ENCODE measurements around the gene IRAK1BP1.

IRAK1BP1 gene

DNA sequence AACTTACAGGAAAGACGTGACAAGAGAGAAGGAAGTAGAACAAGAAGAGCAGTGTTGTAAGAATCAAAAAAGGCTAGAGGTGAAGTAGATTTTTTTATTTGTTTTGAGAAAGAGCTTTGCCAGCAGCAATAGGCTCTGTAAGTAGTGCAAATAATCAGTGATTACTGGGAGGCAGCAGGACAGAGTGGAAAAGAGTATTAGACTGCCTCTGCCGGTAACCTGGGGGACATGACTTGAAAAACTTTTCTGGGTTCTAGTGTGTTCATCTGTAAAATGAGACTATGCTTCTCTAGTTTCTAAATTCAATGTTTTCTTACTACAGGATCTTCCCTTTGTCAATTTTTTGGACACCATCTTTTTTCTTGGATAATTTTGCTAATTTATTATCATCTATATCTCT, 5.8 kb upstream of the IRAK1BP1 start:
- no peak overlapping the region for H2AK5ac ChIP-seq (ENCODE audit: low read depth, low read length)
- no peak overlapping the region for H2BK120ac ChIP-seq (ENCODE audit: low read depth, low read length)
- no peak for DNase-seq (ENCODE audit: low spot score)
- H3K27ac ChIP-seq (replicated peaks; ENCODE audit: low read length), result no peak overlapping the region
- H3K4me1 ChIP-seq (ENCODE audit: control insufficient read depth in 2 of 2, insufficient read depth in 1 of 2, low read depth in 1 of 2, low read length in 2 of 2), result peaks cover 0 to under 1% of the 10 kb centered on the region in 2 donors
- H2BK12ac ChIP-seq (ENCODE audit: low read length), result no peak overlapping the region
- H2BK15ac ChIP-seq (ENCODE audit: low read length), result no peak overlapping the region
- H2BK5ac ChIP-seq (ENCODE audit: low read length), result no peak overlapping the region
- WGBS, 2 donors (ENCODE audit: extremely low coverage in 2 of 2, insufficient read length in 2 of 2, insufficient replicate concordance in 1 of 2), result no CpG with 5 or more reads among the region's 2 CpGs
- no peak overlapping the region for H4K91ac ChIP-seq (ENCODE audit: low read depth, low read length, poor library complexity)
- H3K14ac ChIP-seq (ENCODE audit: low read length), result no peak overlapping the region
- no peak overlapping the region for H3K18ac ChIP-seq (ENCODE audit: low read length)
- H3K9ac ChIP-seq (ENCODE audit: low read depth, low read length, poor library complexity), result no peak overlapping the region
- H3K27me3 ChIP-seq (ENCODE audit: control insufficient read depth in 3 of 3, insufficient read depth in 3 of 3, low read depth in 1 of 3, low read length in 3 of 3), result no peaks in the 10 kb centered on the region
- H3K4me2 ChIP-seq (ENCODE audit: insufficient read depth, low read length, poor library complexity, severe bottlenecking), result no peak overlapping the region
- no peak overlapping the region for H3K23ac ChIP-seq (ENCODE audit: low read depth, low read length, poor library complexity)
- H3K9me3 ChIP-seq (replicated peaks in 1 of 2; ENCODE audit: control insufficient read depth in 2 of 2, insufficient read depth in 1 of 2, low read depth in 1 of 2, low read length in 2 of 2), result peaks cover 0 to 14% of the 10 kb centered on the region in 2 donors
- H3K36me3 ChIP-seq (replicated peaks in 1 of 2; ENCODE audit: control insufficient read depth in 2 of 2, insufficient read depth in 2 of 2, low read length in 2 of 2), result no peaks in the 10 kb centered on the region
- no peak overlapping the region for H3K4me3 ChIP-seq (ENCODE audit: low read length in 2 of 2)
- no peak overlapping the region for H3K4ac ChIP-seq (ENCODE audit: low read length)
- no peak overlapping the region for H4K8ac ChIP-seq (ENCODE audit: low read depth, low read length)
- H3K79me1 ChIP-seq (ENCODE audit: low read depth, low read length), result no peaks in the 10 kb centered on the region
- no peak overlapping the region for H2AFZ ChIP-seq (ENCODE audit: low read length)

- H2AFZ ChIP-seq (ENCODE audit: low read length), result no peak overlapping the region
- no CpG with 5 or more reads among the region's 2 CpGs for WGBS, 2 donors (ENCODE audit: extremely low coverage in 2 of 2, insufficient read length in 2 of 2, insufficient replicate concordance in 1 of 2)
- peaks cover 0 to 2% of the 10 kb centered on the region in 2 donors for H3K4me1 ChIP-seq (ENCODE audit: control insufficient read depth in 2 of 2, insufficient read depth in 1 of 2, low read depth in 1 of 2, low read length in 2 of 2)
- H3K9ac ChIP-seq (ENCODE audit: low read depth, low read length, poor library complexity), result no peak overlapping the region
- peaks cover 0 to 3% of the 10 kb centered on the region in 2 donors for H3K9me3 ChIP-seq (replicated peaks in 1 of 2; ENCODE audit: control insufficient read depth in 2 of 2, insufficient read depth in 1 of 2, low read depth in 1 of 2, low read length in 2 of 2)
- no peaks in the 10 kb centered on the region for H3K36me3 ChIP-seq (replicated peaks in 1 of 2; ENCODE audit: control insufficient read depth in 2 of 2, insufficient read depth in 2 of 2, low read length in 2 of 2)
- no peak overlapping the region for H2BK12ac ChIP-seq (ENCODE audit: low read length)
- H2BK5ac ChIP-seq (ENCODE audit: low read length), result no peak overlapping the region
- no peak overlapping the region for H3K14ac ChIP-seq (ENCODE audit: low read length)
- no peaks in the 10 kb centered on the region for H3K79me1 ChIP-seq (ENCODE audit: low read depth, low read length)
- H4K8ac ChIP-seq (ENCODE audit: low read depth, low read length), result no peak overlapping the region
- H2AK5ac ChIP-seq (ENCODE audit: low read depth, low read length), result no peak overlapping the region
- H3K4me3 ChIP-seq (ENCODE audit: low read length in 2 of 2), result no peak overlapping the region
- H3K4me2 ChIP-seq (ENCODE audit: insufficient read depth, low read length, poor library complexity, severe bottlenecking), result no peak overlapping the region
- H3K27me3 ChIP-seq (ENCODE audit: control insufficient read depth in 3 of 3, insufficient read depth in 3 of 3, low read depth in 1 of 3, low read length in 3 of 3), result no peaks in the 10 kb centered on the region
- no peak for DNase-seq (ENCODE audit: low spot score)
- H2BK120ac ChIP-seq (ENCODE audit: low read depth, low read length), result no peak overlapping the region
- H3K18ac ChIP-seq (ENCODE audit: low read length), result no peak overlapping the region
- no peak overlapping the region for H2BK15ac ChIP-seq (ENCODE audit: low read length)
- no peak overlapping the region for H4K91ac ChIP-seq (ENCODE audit: low read depth, low read length, poor library complexity)
- H3K4ac ChIP-seq (ENCODE audit: low read length), result no peak overlapping the region
- H3K27ac ChIP-seq (replicated peaks; ENCODE audit: low read length), result no peak overlapping the region
- no peak overlapping the region for H3K23ac ChIP-seq (ENCODE audit: low read depth, low read length, poor library complexity)
Observed at GRCh38 chr6:78863576-78863975, 3.8 kb upstream of the IRAK1BP1 start.

DNA sequence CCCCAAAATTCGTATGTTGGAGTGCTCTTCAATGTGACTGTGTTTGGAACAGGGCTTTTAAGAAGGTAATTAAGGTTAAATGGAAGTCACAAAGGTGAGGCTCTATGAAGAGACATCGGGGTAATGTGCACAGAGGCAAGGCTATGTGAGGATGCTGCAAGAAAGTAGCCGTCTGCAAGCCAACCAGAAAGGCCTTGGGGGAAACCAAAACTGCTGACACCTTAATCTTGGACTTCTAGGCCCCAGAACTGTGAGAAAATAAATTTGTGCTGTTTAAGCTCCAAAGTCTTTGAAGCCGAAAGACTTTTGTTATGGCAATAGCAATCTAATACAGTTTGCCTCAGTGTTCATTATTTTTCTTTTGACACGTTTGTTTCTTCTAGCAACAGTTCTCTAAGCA, 2.4 kb upstream of the IRAK1BP1 start:
- H3K4me3 ChIP-seq (ENCODE audit: low read length in 2 of 2), result no peak overlapping the region
- H3K9me3 ChIP-seq (replicated peaks in 1 of 2; ENCODE audit: control insufficient read depth in 2 of 2, insufficient read depth in 1 of 2, low read depth in 1 of 2, low read length in 2 of 2), result peaks cover 0 to 3% of the 10 kb centered on the region in 2 donors
- WGBS, 2 donors (ENCODE audit: extremely low coverage in 2 of 2, insufficient read length in 2 of 2, insufficient replicate concordance in 1 of 2), result no CpG with 5 or more reads among the region's 5 CpGs
- H3K14ac ChIP-seq (ENCODE audit: low read length), result no peak overlapping the region
- DNase-seq (ENCODE audit: low spot score), result no peak
- no peak overlapping the region for H2AK5ac ChIP-seq (ENCODE audit: low read depth, low read length)
- H3K18ac ChIP-seq (ENCODE audit: low read length), result no peak overlapping the region
- H2BK5ac ChIP-seq (ENCODE audit: low read length), result no peak overlapping the region
- no peaks in the 10 kb centered on the region for H3K27me3 ChIP-seq (ENCODE audit: control insufficient read depth in 3 of 3, insufficient read depth in 3 of 3, low read depth in 1 of 3, low read length in 3 of 3)
- no peak overlapping the region for H3K23ac ChIP-seq (ENCODE audit: low read depth, low read length, poor library complexity)
- H2BK15ac ChIP-seq (ENCODE audit: low read length), result no peak overlapping the region
- no peak overlapping the region for H3K4ac ChIP-seq (ENCODE audit: low read length)
- H3K4me1 ChIP-seq (ENCODE audit: control insufficient read depth in 2 of 2, insufficient read depth in 1 of 2, low read depth in 1 of 2, low read length in 2 of 2), result peaks cover 0 to 2% of the 10 kb centered on the region in 2 donors
- H2BK120ac ChIP-seq (ENCODE audit: low read depth, low read length), result no peak overlapping the region
- no peak overlapping the region for H3K27ac ChIP-seq (replicated peaks; ENCODE audit: low read length)
- H2BK12ac ChIP-seq (ENCODE audit: low read length), result no peak overlapping the region
- H2AFZ ChIP-seq (ENCODE audit: low read length), result no peak overlapping the region
- H3K79me1 ChIP-seq (ENCODE audit: low read depth, low read length), result no peaks in the 10 kb centered on the region
- H3K9ac ChIP-seq (ENCODE audit: low read depth, low read length, poor library complexity), result no peak overlapping the region
- no peak overlapping the region for H4K91ac ChIP-seq (ENCODE audit: low read depth, low read length, poor library complexity)
- no peak overlapping the region for H4K8ac ChIP-seq (ENCODE audit: low read depth, low read length)
- no peaks in the 10 kb centered on the region for H3K36me3 ChIP-seq (replicated peaks in 1 of 2; ENCODE audit: control insufficient read depth in 2 of 2, insufficient read depth in 2 of 2, low read length in 2 of 2)
- no peak overlapping the region for H3K4me2 ChIP-seq (ENCODE audit: insufficient read depth, low read length, poor library complexity, severe bottlenecking)

- Histone ChIP-seq H3K27ac (replicated peaks; ENCODE audit: low read length) (no peak overlapping the region), H3K9ac (ENCODE audit: low read depth, low read length, poor library complexity) (no peak overlapping the region), H3K27me3 (ENCODE audit: control insufficient read depth in 3 of 3, insufficient read depth in 3 of 3, low read depth in 1 of 3, low read length in 3 of 3) (no peaks in the 10 kb centered on the region), H3K36me3 (replicated peaks in 1 of 2; ENCODE audit: control insufficient read depth in 2 of 2, insufficient read depth in 2 of 2, low read length in 2 of 2) (peaks cover 0 to 17% of the 10 kb centered on the region in 2 donors), H2AK5ac (ENCODE audit: low read depth, low read length) (no peak overlapping the region), H3K4me2 (ENCODE audit: insufficient read depth, low read length, poor library complexity, severe bottlenecking) (peak overlapping the region; percentile 54), H3K4ac (ENCODE audit: low read length) (no peak overlapping the region), H3K18ac (ENCODE audit: low read length) (no peak overlapping the region), H2BK12ac (ENCODE audit: low read length) (no peak overlapping the region), H2BK5ac (ENCODE audit: low read length) (no peak overlapping the region), H4K8ac (ENCODE audit: low read depth, low read length) (no peak overlapping the region), H3K4me3 (ENCODE audit: low read length in 2 of 2) (peak overlapping the region; percentile 87 to 92), H2AFZ (ENCODE audit: low read length) (peak overlapping the region; percentile 98), H2BK15ac (ENCODE audit: low read length) (no peak overlapping the region), H3K14ac (ENCODE audit: low read length) (no peak overlapping the region), H4K91ac (ENCODE audit: low read depth, low read length, poor library complexity) (no peak overlapping the region), H3K9me3 (replicated peaks in 1 of 2; ENCODE audit: control insufficient read depth in 2 of 2, insufficient read depth in 1 of 2, low read depth in 1 of 2, low read length in 2 of 2) (no peaks in the 10 kb centered on the region), H2BK120ac (ENCODE audit: low read depth, low read length) (no peak overlapping the region), H3K79me1 (ENCODE audit: low read depth, low read length) (no peaks in the 10 kb centered on the region), H3K4me1 (ENCODE audit: control insufficient read depth in 2 of 2, insufficient read depth in 1 of 2, low read depth in 1 of 2, low read length in 2 of 2) (peaks cover 0 to 2% of the 10 kb centered on the region in 2 donors), H3K23ac (ENCODE audit: low read depth, low read length, poor library complexity) (no peak overlapping the region)
- DNase-seq (ENCODE audit: low spot score), result no peak
- WGBS, 2 donors (ENCODE audit: extremely low coverage in 2 of 2, insufficient read length in 2 of 2, insufficient replicate concordance in 1 of 2), result no CpG with 5 or more reads among the region's 13 CpGs
Observed at GRCh38 chr6:78867020-78867369, 356 bp upstream of the IRAK1BP1 start.
